ENCODE data around the gene VAPA. TPM values are rescaled to one million over a fixed set of nuclear protein-coding genes. Genes with fewer than 3 reads are reported as not detected.
A peak's percentile ranks its signal among the peaks of the same experiment; 100 is the strongest.

VAPA gene
- total and polyA plus RNA-seq, 2 donors (not counting 1 experiment from before 2014, with no cell fraction given) = 235 to 420 TPM

GRCh38 chr18:9885170-9886004, 28.4 kb upstream of the VAPA start, which contains the start of gene TXNDC2:
Gene TXNDC2 (plus strand): TSS chr18:9885973. CDS start chr18:9886681, 708 bp downstream.
- H3K9me3 ChIP-seq (ENCODE audit: control insufficient read depth, insufficient read depth, low read depth, low read length) = no peaks in the 10 kb centered on the region
- H3K4me1 ChIP-seq (ENCODE audit: control insufficient read depth, extremely low read depth, insufficient read depth, low read length) = no peaks in the 10 kb centered on the region
- no peak within 1 kb of the TSS for H3K4me2 ChIP-seq (ENCODE audit: extremely low read depth, insufficient read depth, low read length)
- no peak for TF ChIP-seq CTCF (conservative IDR thresholded peaks at IDR 0.05 in 1 of 2, IDR thresholded peaks at IDR 0.05 in 1 of 2; ENCODE audit: low read depth in 1 of 2, low read length in 2 of 2)
- TF ChIP-seq EZH2 (IDR thresholded peaks at IDR 0.05; ENCODE audit: low read length, missing control alignments) = no peak
- no peaks in the 10 kb centered on the region for H3K79me2 ChIP-seq (ENCODE audit: control insufficient read depth, insufficient read depth, low read length)
- H4K20me1 ChIP-seq (ENCODE audit: control insufficient read depth, extremely low read depth, insufficient read depth, low read length) = no peaks in the 10 kb centered on the region
- DNase-seq (ENCODE audit: low read depth in 2 of 2) = peak; percentile 25 to 38
- H3K36me3 ChIP-seq (ENCODE audit: control insufficient read depth, insufficient read depth, low read length) = no peaks in the 10 kb centered on the region
- H2AFZ ChIP-seq (ENCODE audit: low read length) = no peak within 1 kb of the TSS
- no peak within 1 kb of the TSS for H3K4me3 ChIP-seq (replicated peaks in 1 of 4; ENCODE audit: control extremely low read depth in 1 of 4, insufficient read depth in 1 of 4, low read depth in 3 of 4, low read length in 4 of 4)
- no peak within 1 kb of the TSS for H3K27ac ChIP-seq (ENCODE audit: insufficient read depth, low read length)
- no peak within 1 kb of the TSS for H3K9ac ChIP-seq (ENCODE audit: insufficient read depth, low read length)
- H3K27me3 ChIP-seq (ENCODE audit: control insufficient read depth, insufficient read depth, low read length) = no peaks in the 10 kb centered on the region

- Histone ChIP-seq H3K79me2 (ENCODE audit: control insufficient read depth, insufficient read depth, low read length) (no peaks in the 10 kb centered on the region), H3K9me3 (ENCODE audit: control insufficient read depth, insufficient read depth, low read depth, low read length) (no peaks in the 10 kb centered on the region), H3K4me3 (replicated peaks in 1 of 4; ENCODE audit: control extremely low read depth in 1 of 4, insufficient read depth in 1 of 4, low read depth in 3 of 4, low read length in 4 of 4) (no peak overlapping the region), H3K36me3 (ENCODE audit: control insufficient read depth, insufficient read depth, low read length) (no peaks in the 10 kb centered on the region), H3K4me1 (ENCODE audit: control insufficient read depth, extremely low read depth, insufficient read depth, low read length) (no peaks in the 10 kb centered on the region), H3K9ac (ENCODE audit: insufficient read depth, low read length) (no peak overlapping the region), H4K20me1 (ENCODE audit: control insufficient read depth, extremely low read depth, insufficient read depth, low read length) (no peaks in the 10 kb centered on the region), H3K27me3 (ENCODE audit: control insufficient read depth, insufficient read depth, low read length) (no peaks in the 10 kb centered on the region), H3K27ac (ENCODE audit: insufficient read depth, low read length) (no peak overlapping the region), H2AFZ (ENCODE audit: low read length) (no peak overlapping the region), H3K4me2 (ENCODE audit: extremely low read depth, insufficient read depth, low read length) (no peak overlapping the region)
- no peak for DNase-seq (ENCODE audit: low read depth in 2 of 2)
- TF ChIP-seq CTCF (conservative IDR thresholded peaks at IDR 0.05 in 1 of 2, IDR thresholded peaks at IDR 0.05 in 1 of 2; ENCODE audit: low read depth in 1 of 2, low read length in 2 of 2) (no peak), EZH2 (IDR thresholded peaks at IDR 0.05; ENCODE audit: low read length, missing control alignments) (no peak)
These were observed 27.8 kb upstream of the VAPA start for GRCh38 chr18:9886005-9886348.

GRCh38 chr18:9887992-9888391, 25.8 kb upstream of the VAPA start:
- Histone ChIP-seq H3K4me3 (replicated peaks in 1 of 4; ENCODE audit: control extremely low read depth in 1 of 4, insufficient read depth in 1 of 4, low read depth in 3 of 4, low read length in 4 of 4) (no peak overlapping the region), H3K4me1 (ENCODE audit: control insufficient read depth, extremely low read depth, insufficient read depth, low read length) (no peaks in the 10 kb centered on the region), H3K9ac (ENCODE audit: insufficient read depth, low read length) (no peak overlapping the region), H3K9me3 (ENCODE audit: control insufficient read depth, insufficient read depth, low read depth, low read length) (no peaks in the 10 kb centered on the region), H3K27me3 (ENCODE audit: control insufficient read depth, insufficient read depth, low read length) (no peaks in the 10 kb centered on the region), H3K27ac (ENCODE audit: insufficient read depth, low read length) (no peak overlapping the region), H2AFZ (ENCODE audit: low read length) (no peak overlapping the region), H3K79me2 (ENCODE audit: control insufficient read depth, insufficient read depth, low read length) (no peaks in the 10 kb centered on the region), H3K36me3 (ENCODE audit: control insufficient read depth, insufficient read depth, low read length) (no peaks in the 10 kb centered on the region), H4K20me1 (ENCODE audit: control insufficient read depth, extremely low read depth, insufficient read depth, low read length) (no peaks in the 10 kb centered on the region), H3K4me2 (ENCODE audit: extremely low read depth, insufficient read depth, low read length) (no peak overlapping the region)
- TF ChIP-seq EZH2 (IDR thresholded peaks at IDR 0.05; ENCODE audit: low read length, missing control alignments) = no peak
- no peak for TF ChIP-seq CTCF (conservative IDR thresholded peaks at IDR 0.05 in 1 of 2, IDR thresholded peaks at IDR 0.05 in 1 of 2; ENCODE audit: low read depth in 1 of 2, low read length in 2 of 2)
- no peak for DNase-seq (ENCODE audit: low read depth in 2 of 2)
